IMR-90 (cell line): ENCODE data around the gene LBHD2. TPM values are rescaled to one million over a fixed set of nuclear protein-coding genes. Genes with fewer than 3 reads are reported as not detected.

Experiments
- ATAC-seq: fragments of 200-7000 bp; cut with Tn5 transposase; 2 replicates; pipeline ENCODE4 v1.9.1; 2020; ENCODE audit warnings: low read depth, mild to moderate bottlenecking, moderate library complexity
- BruUV-seq: library from RNA; stranded (reverse); fragments of 400-500 nt; replicated peaks from 2 replicates; lab custom pipeline; 2021; lab: Mats Ljungman, UMichigan
- CTCF ChIA-PET: fragments of 300-600 bp; formaldehyde crosslinking; extraction: SDS; loops from one replicate; lab custom pipeline; 2021; ENCODE audit warnings: antibody characterized with exemption; lab: Yijun Ruan, JAX
- POLR2A ChIA-PET: fragments of 300-600 bp; sonication (Branson Sonifier 250); formaldehyde crosslinking; loops from one replicate; lab custom pipeline; 2022; ENCODE audit warnings: antibody characterized with exemption; ENCODE audit not compliant: unreplicated experiment; lab: Charles Lee
- DNase-seq: peaks from one replicate; pipeline ENCODE4 v3.0.0; 2013
- H2AFZ ChIP-seq: replicated peaks from 2 replicates; pipeline ENCODE3; 2013; ENCODE audit warnings: low read length, mild to moderate bottlenecking; ENCODE audit not compliant: poor library complexity
- H2AK5ac ChIP-seq: 2 replicates; pipeline ENCODE4 v1.6.1; 2013; ENCODE audit warnings: low read depth, low read length, inconsistent platforms
- H2AK9ac ChIP-seq: replicated peaks from 2 replicates; pipeline ENCODE3; 2013; ENCODE audit warnings: mild to moderate bottlenecking, low read depth, low read length, moderate library complexity; ENCODE audit not compliant: poor library complexity
- H2BK120ac ChIP-seq: 2 replicates; pipeline ENCODE4 v1.6.1; 2013; ENCODE audit warnings: low read depth, low read length, inconsistent platforms
- H2BK15ac ChIP-seq: 3 replicates; pipeline ENCODE4 v1.6.1; 2013; ENCODE audit warnings: low read depth, low read length, inconsistent platforms
- H2BK20ac ChIP-seq: 2 replicates; pipeline ENCODE4 v1.6.1; 2013; ENCODE audit warnings: low read depth, mild to moderate bottlenecking, inconsistent platforms, low read length, moderate library complexity
- H2BK5ac ChIP-seq: 2 replicates; pipeline ENCODE4 v1.6.1; 2013; ENCODE audit warnings: mild to moderate bottlenecking, low read depth, low read length, inconsistent platforms; ENCODE audit not compliant: poor library complexity, severe bottlenecking
- H3K14ac ChIP-seq: replicated peaks from 2 replicates; pipeline ENCODE4 v1.6.1; 2013; ENCODE audit warnings: low read depth, low read length, inconsistent platforms
- H3K18ac ChIP-seq: 2 replicates; pipeline ENCODE4 v1.6.1; 2013; ENCODE audit warnings: low read depth, low read length, control low read depth
- H3K23ac ChIP-seq: 2 replicates; pipeline ENCODE4 v1.6.1; 2013; ENCODE audit warnings: low read depth, low read length, inconsistent platforms
- H3K27ac ChIP-seq: 2 replicates; pipeline ENCODE4 v1.5.1; 2013; ENCODE audit warnings: mild to moderate bottlenecking, control low read depth, low read length; ENCODE audit not compliant: insufficient read depth
- H3K27me3 ChIP-seq: 2 replicates; pipeline ENCODE4 v1.6.1; 2013; ENCODE audit warnings: low read length; ENCODE audit not compliant: control insufficient read depth, insufficient read depth
- H3K36me3 ChIP-seq: 2 replicates; pipeline ENCODE4 v1.6.1; 2013; ENCODE audit warnings: low read length, mixed read lengths; ENCODE audit not compliant: control insufficient read depth, insufficient read depth
- H3K4ac ChIP-seq: 2 replicates; pipeline ENCODE4 v1.6.1; 2013; ENCODE audit warnings: low read depth, low read length, inconsistent platforms
- H3K4me1 ChIP-seq: 2 replicates; pipeline ENCODE4 v1.6.1; 2013; ENCODE audit warnings: low read length, mixed read lengths; ENCODE audit not compliant: control insufficient read depth, insufficient read depth
- H3K4me2 ChIP-seq: 2 replicates; pipeline ENCODE4 v1.6.1; 2013; ENCODE audit warnings: low read depth, mild to moderate bottlenecking, control low read depth, low read length, moderate library complexity
- H3K4me3 ChIP-seq: 2 replicates; pipeline ENCODE4 v1.5.1; 2013; ENCODE audit warnings: low read depth, mild to moderate bottlenecking, control low read depth, low read length, moderate library complexity; ENCODE audit not compliant: insufficient read depth
- H3K56ac ChIP-seq: 2 replicates; pipeline ENCODE4 v1.6.1; 2013; ENCODE audit warnings: low read length, inconsistent platforms; ENCODE audit not compliant: insufficient read depth; ENCODE audit errors: extremely low read depth
- H3K79me1 ChIP-seq, 2 experiments: 2 replicates each; pipeline ENCODE4 v1.6.1; 2013; ENCODE audit warnings: low read length in 2 of 2, inconsistent platforms in 1 of 2, low read depth in 1 of 2
- H3K9ac ChIP-seq: 2 replicates; pipeline ENCODE4 v1.6.1; 2013; ENCODE audit warnings: low read depth, low read length, control low read depth
- H3K9me1 ChIP-seq: 2 replicates; pipeline ENCODE4 v1.6.1; 2013; ENCODE audit warnings: low read length, inconsistent platforms; ENCODE audit not compliant: insufficient read depth
- H3K9me3 ChIP-seq: 2 replicates; pipeline ENCODE4 v1.6.1; 2013; ENCODE audit warnings: low read length; ENCODE audit not compliant: control insufficient read depth, insufficient read depth
- H4K20me1 ChIP-seq: 2 replicates; pipeline ENCODE4 v1.6.1; 2013; ENCODE audit warnings: low read length, inconsistent platforms; ENCODE audit not compliant: insufficient read depth
- H4K5ac ChIP-seq: 2 replicates; pipeline ENCODE4 v1.6.1; 2013; ENCODE audit warnings: mild to moderate bottlenecking, low read depth, low read length, control low read depth
- H4K8ac ChIP-seq, 2 experiments: 2 replicates each; pipeline ENCODE4 v1.6.1; 2013; ENCODE audit warnings: low read depth in 2 of 2, low read length in 2 of 2, control low read depth in 1 of 2, inconsistent platforms in 1 of 2
- H4K91ac ChIP-seq: 2 replicates; pipeline ENCODE4 v1.6.1; 2013; ENCODE audit warnings: low read depth, low read length, inconsistent platforms; ENCODE audit not compliant: insufficient read depth
- CEBPB ChIP-seq: IDR thresholded peaks from 2 replicates; pipeline ENCODE4 v1.6.1; 2012; ENCODE audit warnings: low read depth, low read length, improper control_type of control experiment
- NFE2L2 ChIP-seq: fragments of 150-350 bp; IDR thresholded peaks from 2 replicates; pipeline ENCODE4 v1.6.1; 2016; ENCODE audit warnings: low read depth, mild to moderate bottlenecking, low read length
- POLR2A ChIP-seq: IDR thresholded peaks from 2 replicates; pipeline ENCODE4 v1.6.1; 2012; ENCODE audit warnings: mild to moderate bottlenecking, low read depth, low read length
- RCOR1 ChIP-seq: IDR thresholded peaks from 2 replicates; pipeline ENCODE4 v1.6.1; 2012; ENCODE audit warnings: mild to moderate bottlenecking, low read length, improper control_type of control experiment; ENCODE audit not compliant: insufficient replicate concordance
- WGBS, 2 experiments: methylation state at CpG; one replicate each; pipeline versions ENCODE4 v1.1.5 to v1.1.7; 2013; ENCODE audit warnings: missing lambda C conversion rate in 2 of 2; ENCODE audit not compliant: insufficient read length in 1 of 2; ENCODE audit errors: extremely low coverage in 2 of 2; 5-methylcytosine and 5-hydroxymethylcytosine counted together
- dilution Hi-C: fragments of 300-500 bp; cut with HindIII; formaldehyde crosslinking; loops from one replicate; pipeline ENCODE4 v1.14.3; 2018; ENCODE audit warnings: low sequenced_read_pairs; ENCODE audit not compliant: unreplicated experiment
- in situ Hi-C: fragments of 300-500 bp; cut with MboI; formaldehyde crosslinking; loops from 3 replicates; pipeline ENCODE4 v1.14.3; 2019; ENCODE audit warnings: low sequenced_read_pairs, inconsistent platforms, mixed read lengths
- intact Hi-C: fragments of 100-400 bp; cut with micrococcal nuclease; formaldehyde crosslinking; loops from 2 replicates; pipeline ENCODE4 v1.10.0; 2022
- polyA plus RNA-seq, 3 experiments: library from polyadenylated mRNA; depleted of rRNA; stranded (reverse); fragments of >200 nt; gene quantifications; 2 replicates each; pipeline ENCODE4 v1.2.3, GENCODE V29; 2012; ENCODE audit warnings: low replicate concordance in 1 of 3
- total RNA-seq: library from RNA; depleted of rRNA; stranded (reverse); fragments of >200 nt; gene quantifications from 2 replicates; pipeline ENCODE4 v1.2.3, GENCODE V29; 2012
- TF ChIP-seq, protein P1 (sequence below): fragments of 150-350 bp; IDR thresholded peaks from 2 replicates; pipeline ENCODE4 v1.6.1; 2016; ENCODE audit warnings: low read depth, mild to moderate bottlenecking, low read length, moderate library complexity, borderline replicate concordance

Gene LBHD2
- total and polyA plus RNA-seq, 2 of the 4 experiments (the other 2 are of a cell fraction), result not detected

DNA sequence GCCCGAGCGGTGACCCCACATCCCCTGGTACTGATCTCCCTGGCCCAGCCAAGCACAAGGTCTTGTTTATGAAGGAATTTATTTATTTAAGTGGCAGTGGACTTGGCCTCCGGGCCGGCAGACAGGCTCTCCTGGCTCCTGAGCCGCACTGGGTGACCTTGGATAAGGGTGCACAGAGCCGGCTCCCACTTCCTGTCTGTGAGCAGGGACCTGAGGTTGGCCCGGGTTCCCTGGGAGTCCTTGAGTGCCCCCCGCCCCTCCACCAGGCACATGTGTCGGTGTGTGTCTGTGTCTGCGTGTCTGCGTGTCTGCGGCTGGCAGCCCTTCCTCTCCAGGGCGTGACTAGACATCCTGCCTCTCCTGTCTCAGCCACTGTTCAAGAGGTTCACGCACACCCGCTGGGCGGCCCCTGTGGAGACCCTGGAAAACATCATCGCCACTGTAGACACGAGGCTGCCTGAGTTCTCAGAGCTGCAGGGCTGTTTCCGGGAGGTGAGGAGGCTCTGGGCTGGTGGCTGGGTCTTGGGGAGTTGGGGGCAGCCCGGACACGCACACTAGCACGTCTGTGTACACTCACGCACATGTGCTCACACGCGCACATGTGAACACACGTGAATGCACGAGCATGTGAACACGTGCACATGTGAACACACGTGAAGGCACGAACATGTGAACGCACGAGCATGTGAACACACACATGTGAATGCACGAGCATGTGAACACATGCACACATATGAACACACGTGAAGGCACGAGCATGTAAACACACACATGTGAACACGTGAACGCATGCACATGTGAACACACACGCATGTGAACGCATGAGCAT lies 48.6 kb downstream of the LBHD2 start:
- Histone ChIP-seq H3K4me1 (peaks cover 19% of the 10 kb centered on the region), H2BK120ac (no peak overlapping the region), H4K8ac (no peak overlapping the region), H4K91ac (no peak overlapping the region), H3K18ac (no peak overlapping the region), H3K9ac (no peak overlapping the region), H2AK5ac (peak overlapping the region; percentile 47; the same call in 1 of the 2 replicates), H3K14ac (no peak overlapping the region), H2BK5ac (no peak overlapping the region), H4K5ac (no peak overlapping the region), H3K27me3 (no peaks in the 10 kb centered on the region), H3K36me3 (no peaks in the 10 kb centered on the region), H2BK20ac (no peak overlapping the region), H3K23ac (no peak overlapping the region), H3K79me1 (no peaks in the 10 kb centered on the region; a peak in 1 of 4 replicates), H2BK15ac (peak overlapping the region; percentile 47; the same call in 1 of the 3 replicates), H2AK9ac (peak overlapping the region; percentile 74), H4K20me1 (peaks cover 3% of the 10 kb centered on the region; the same call in 1 of the 2 replicates), H3K4me3 (no peak overlapping the region), H3K4me2 (no peak overlapping the region), H3K56ac (no peak overlapping the region), H2AFZ (peak overlapping the region; percentile 33), H3K4ac (peak overlapping the region; percentile 35), H3K9me1 (peaks cover 13% of the 10 kb centered on the region), H3K27ac (no peak overlapping the region), H3K9me3 (no peaks in the 10 kb centered on the region)
- 83% methylated on average over 27 of the region's 39 CpGs; no CpG with 5 or more reads in 1 of the 2 experiments for WGBS, 2 experiments
- ATAC-seq (no peak), DNase-seq (no peak)
- TF ChIP-seq, protein P1, sequence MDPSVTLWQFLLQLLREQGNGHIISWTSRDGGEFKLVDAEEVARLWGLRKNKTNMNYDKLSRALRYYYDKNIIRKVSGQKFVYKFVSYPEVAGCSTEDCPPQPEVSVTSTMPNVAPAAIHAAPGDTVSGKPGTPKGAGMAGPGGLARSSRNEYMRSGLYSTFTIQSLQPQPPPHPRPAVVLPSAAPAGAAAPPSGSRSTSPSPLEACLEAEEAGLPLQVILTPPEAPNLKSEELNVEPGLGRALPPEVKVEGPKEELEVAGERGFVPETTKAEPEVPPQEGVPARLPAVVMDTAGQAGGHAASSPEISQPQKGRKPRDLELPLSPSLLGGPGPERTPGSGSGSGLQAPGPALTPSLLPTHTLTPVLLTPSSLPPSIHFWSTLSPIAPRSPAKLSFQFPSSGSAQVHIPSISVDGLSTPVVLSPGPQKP, result no peak
- no peak for TF ChIP-seq CEBPB
- no peak for TF ChIP-seq NFE2L2
- no peak for TF ChIP-seq RCOR1
- TF ChIP-seq POLR2A, result no peak
- BruUV-seq, result no TSS peak
- CTCF ChIA-PET, result interaction anchor here (1.4 kb wide), 1 partner anchor 28 kb away, joined by 7 read pairs; no protein-coding TSS in a partner anchor
- intact Hi-C loops (no loop called here), dilution Hi-C loops (no loop called here), in situ Hi-C loops (no loop called here)
- POLR2A ChIA-PET, result no interaction called here
